Measurements from ENCODE around the gene ADGRG1.

DNA sequence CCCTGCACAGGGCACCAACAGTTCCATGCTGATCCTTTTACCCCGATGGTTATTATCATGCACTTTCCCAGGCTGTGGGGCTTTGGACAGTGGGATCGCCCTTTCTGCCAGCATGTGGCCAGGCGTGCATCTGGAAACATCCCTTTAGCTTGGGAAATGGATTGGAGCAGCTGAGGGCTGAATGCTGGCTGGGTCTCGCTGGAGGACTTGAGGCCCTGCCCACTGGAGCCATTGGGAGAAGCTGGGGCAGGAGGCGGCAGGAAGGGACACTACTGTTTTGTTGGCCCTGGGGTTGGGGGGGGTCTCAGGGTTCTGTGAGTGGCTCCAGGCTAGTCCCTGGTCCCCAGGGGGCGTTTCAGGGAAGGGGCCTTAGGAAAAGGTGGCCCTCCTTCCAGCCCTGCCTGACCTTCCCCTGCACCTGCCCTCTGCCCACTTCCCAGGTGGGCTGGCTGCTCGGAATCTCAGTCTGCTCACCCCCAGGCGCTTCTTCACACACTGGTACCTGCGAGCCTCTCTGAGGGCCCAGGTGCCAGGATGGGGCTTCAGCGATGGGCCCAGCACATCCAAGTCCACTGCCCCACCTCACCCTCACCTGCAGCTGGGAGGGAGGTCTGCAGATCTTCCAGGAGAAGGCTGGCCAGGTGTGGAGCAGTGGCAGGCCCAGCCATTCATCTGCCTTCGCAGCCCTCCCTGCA is 38.1 kb downstream of the ADGRG1 start:
- TF ChIP-seq, protein P1, sequence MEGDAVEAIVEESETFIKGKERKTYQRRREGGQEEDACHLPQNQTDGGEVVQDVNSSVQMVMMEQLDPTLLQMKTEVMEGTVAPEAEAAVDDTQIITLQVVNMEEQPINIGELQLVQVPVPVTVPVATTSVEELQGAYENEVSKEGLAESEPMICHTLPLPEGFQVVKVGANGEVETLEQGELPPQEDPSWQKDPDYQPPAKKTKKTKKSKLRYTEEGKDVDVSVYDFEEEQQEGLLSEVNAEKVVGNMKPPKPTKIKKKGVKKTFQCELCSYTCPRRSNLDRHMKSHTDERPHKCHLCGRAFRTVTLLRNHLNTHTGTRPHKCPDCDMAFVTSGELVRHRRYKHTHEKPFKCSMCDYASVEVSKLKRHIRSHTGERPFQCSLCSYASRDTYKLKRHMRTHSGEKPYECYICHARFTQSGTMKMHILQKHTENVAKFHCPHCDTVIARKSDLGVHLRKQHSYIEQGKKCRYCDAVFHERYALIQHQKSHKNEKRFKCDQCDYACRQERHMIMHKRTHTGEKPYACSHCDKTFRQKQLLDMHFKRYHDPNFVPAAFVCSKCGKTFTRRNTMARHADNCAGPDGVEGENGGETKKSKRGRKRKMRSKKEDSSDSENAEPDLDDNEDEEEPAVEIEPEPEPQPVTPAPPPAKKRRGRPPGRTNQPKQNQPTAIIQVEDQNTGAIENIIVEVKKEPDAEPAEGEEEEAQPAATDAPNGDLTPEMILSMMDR (IDR thresholded peaks at IDR 0.05): no peak
- TF ChIP-seq, protein P2, sequence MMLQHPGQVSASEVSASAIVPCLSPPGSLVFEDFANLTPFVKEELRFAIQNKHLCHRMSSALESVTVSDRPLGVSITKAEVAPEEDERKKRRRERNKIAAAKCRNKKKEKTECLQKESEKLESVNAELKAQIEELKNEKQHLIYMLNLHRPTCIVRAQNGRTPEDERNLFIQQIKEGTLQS (CRISPR knock-in tag; conservative IDR thresholded peaks at IDR 0.05): no peak
- TF ChIP-seq NFATC4 (CRISPR knock-in tag; IDR thresholded peaks at IDR 0.05): no peak
- no peak for TF ChIP-seq CREM (CRISPR knock-in tag; IDR thresholded peaks at IDR 0.05)
- no peak for TF ChIP-seq EMX1 (CRISPR knock-in tag; IDR thresholded peaks at IDR 0.05)
- TF ChIP-seq, protein P3, sequence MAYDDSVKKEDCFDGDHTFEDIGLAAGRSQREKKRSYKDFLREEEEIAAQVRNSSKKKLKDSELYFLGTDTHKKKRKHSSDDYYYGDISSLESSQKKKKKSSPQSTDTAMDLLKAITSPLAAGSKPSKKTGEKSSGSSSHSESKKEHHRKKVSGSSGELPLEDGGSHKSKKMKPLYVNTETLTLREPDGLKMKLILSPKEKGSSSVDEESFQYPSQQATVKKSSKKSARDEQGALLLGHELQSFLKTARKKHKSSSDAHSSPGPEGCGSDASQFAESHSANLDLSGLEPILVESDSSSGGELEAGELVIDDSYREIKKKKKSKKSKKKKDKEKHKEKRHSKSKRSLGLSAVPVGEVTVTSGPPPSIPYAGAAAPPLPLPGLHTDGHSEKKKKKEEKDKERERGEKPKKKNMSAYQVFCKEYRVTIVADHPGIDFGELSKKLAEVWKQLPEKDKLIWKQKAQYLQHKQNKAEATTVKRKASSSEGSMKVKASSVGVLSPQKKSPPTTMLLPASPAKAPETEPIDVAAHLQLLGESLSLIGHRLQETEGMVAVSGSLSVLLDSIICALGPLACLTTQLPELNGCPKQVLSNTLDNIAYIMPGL (CRISPR knock-in tag; IDR thresholded peaks at IDR 0.05): no peak
- no peak for TF ChIP-seq CREB1 (CRISPR knock-in tag; IDR thresholded peaks at IDR 0.05)
- no peak for TF ChIP-seq GABPB1 (CRISPR knock-in tag; IDR thresholded peaks at IDR 0.05)
- TF ChIP-seq, protein P4, sequence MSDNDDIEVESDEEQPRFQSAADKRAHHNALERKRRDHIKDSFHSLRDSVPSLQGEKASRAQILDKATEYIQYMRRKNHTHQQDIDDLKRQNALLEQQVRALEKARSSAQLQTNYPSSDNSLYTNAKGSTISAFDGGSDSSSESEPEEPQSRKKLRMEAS (CRISPR knock-in tag; IDR thresholded peaks at IDR 0.05): no peak
- TF ChIP-seq ELF4 (CRISPR knock-in tag; IDR thresholded peaks at IDR 0.05; ENCODE audit: low read depth): no peak
- TF ChIP-seq, protein P5, sequence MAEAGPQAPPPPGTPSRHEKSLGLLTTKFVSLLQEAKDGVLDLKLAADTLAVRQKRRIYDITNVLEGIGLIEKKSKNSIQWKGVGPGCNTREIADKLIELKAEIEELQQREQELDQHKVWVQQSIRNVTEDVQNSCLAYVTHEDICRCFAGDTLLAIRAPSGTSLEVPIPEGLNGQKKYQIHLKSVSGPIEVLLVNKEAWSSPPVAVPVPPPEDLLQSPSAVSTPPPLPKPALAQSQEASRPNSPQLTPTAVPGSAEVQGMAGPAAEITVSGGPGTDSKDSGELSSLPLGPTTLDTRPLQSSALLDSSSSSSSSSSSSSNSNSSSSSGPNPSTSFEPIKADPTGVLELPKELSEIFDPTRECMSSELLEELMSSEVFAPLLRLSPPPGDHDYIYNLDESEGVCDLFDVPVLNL (CRISPR knock-in tag; IDR thresholded peaks at IDR 0.05; ENCODE audit: borderline replicate concordance, low read depth): no peak
- no peak for TF ChIP-seq RELA (CRISPR knock-in tag; IDR thresholded peaks at IDR 0.05; ENCODE audit: borderline replicate concordance)
- TF ChIP-seq ZNF317 (CRISPR knock-in tag; IDR thresholded peaks at IDR 0.05; ENCODE audit: borderline replicate concordance, low read depth): peak; percentile 50; the same call in 1 of the 2 replicates
